ENCODE data around the gene BHLHA15. TPM values are rescaled to one million over a fixed set of nuclear protein-coding genes. Genes with fewer than 3 reads are reported as not detected.
A peak's percentile ranks its signal among the peaks of the same experiment; 100 is the strongest.

BHLHA15 gene
- total RNA-seq, 2 experiments from 2014 or later = not detected

- POLR2A ChIA-PET = no interaction called here
- Mint-ChIP-seq H3K27ac (no peak overlapping the region), H3K36me3 (ENCODE audit: low read depth) (peaks cover 84% of the 10 kb centered on the region), H3K27me3 (no peaks in the 10 kb centered on the region), H3K4me3 (no peak overlapping the region), H3K4me1 (ENCODE audit: low read depth) (peaks cover 18% of the 10 kb centered on the region), H3K9me3 (no peaks in the 10 kb centered on the region)
- peaks cover 0 to 8% of the 10 kb centered on the region in 2 experiments for H3K9me3 ChIP-seq (ENCODE audit: control insufficient read depth in 1 of 2, insufficient read depth in 1 of 2, low read length in 2 of 2)
- H3K4me3 ChIP-seq (ENCODE audit: low read length) = no peak overlapping the region
- intact Hi-C loops (cut with DNase I, micrococcal nuclease) = no loop called here
- H3K27ac ChIP-seq (ENCODE audit: low read depth in 1 of 2, low read length in 2 of 2) = no peak overlapping the region
- H3K4me1 ChIP-seq (ENCODE audit: insufficient read depth, low read length) = no peaks in the 10 kb centered on the region
- CTCF ChIA-PET = no interaction called here
- DNase-seq (no peak), ATAC-seq (ENCODE audit: poor library complexity) (no peak)
- peaks cover 54% of the 10 kb centered on the region for H3K36me3 ChIP-seq (ENCODE audit: insufficient read depth, low read length)
- H3K27me3 ChIP-seq (ENCODE audit: control insufficient read depth in 1 of 2, insufficient read depth in 2 of 2, low read length in 2 of 2) = no peaks in the 10 kb centered on the region
- TF ChIP-seq CTCF (IDR thresholded peaks at IDR 0.05) = no peak
Observed at GRCh38 chr7:98194186-98194585, 17.1 kb upstream of the BHLHA15 start.

- CTCF ChIA-PET = no interaction called here
- no peak for TF ChIP-seq CTCF (IDR thresholded peaks at IDR 0.05)
- POLR2A ChIA-PET = no interaction called here
- H3K27ac ChIP-seq (ENCODE audit: low read depth in 1 of 2, low read length in 2 of 2) = no peak overlapping the region
- Mint-ChIP-seq H3K36me3 (ENCODE audit: low read depth) (peaks cover 83% of the 10 kb centered on the region), H3K4me1 (ENCODE audit: low read depth) (peaks cover 21% of the 10 kb centered on the region), H3K9me3 (no peaks in the 10 kb centered on the region), H3K27me3 (no peaks in the 10 kb centered on the region), H3K4me3 (no peak overlapping the region), H3K27ac (no peak overlapping the region)
- H3K4me3 ChIP-seq (ENCODE audit: low read length) = no peak overlapping the region
- no peak for DNase-seq
- H3K36me3 ChIP-seq (ENCODE audit: insufficient read depth, low read length) = peaks cover 48% of the 10 kb centered on the region
- ATAC-seq (ENCODE audit: poor library complexity) = no peak
- no peaks in the 10 kb centered on the region for H3K4me1 ChIP-seq (ENCODE audit: insufficient read depth, low read length)
- H3K9me3 ChIP-seq (ENCODE audit: control insufficient read depth in 1 of 2, insufficient read depth in 1 of 2, low read length in 2 of 2) = peaks cover 0 to 8% of the 10 kb centered on the region in 2 experiments
- H3K27me3 ChIP-seq (ENCODE audit: control insufficient read depth in 1 of 2, insufficient read depth in 2 of 2, low read length in 2 of 2) = no peaks in the 10 kb centered on the region
- intact Hi-C loops (cut with DNase I, micrococcal nuclease) = no loop called here
Observed at GRCh38 chr7:98194672-98195457, 16.4 kb upstream of the BHLHA15 start.

GRCh38 chr7:98196706-98197605 lies 14.3 kb upstream of the BHLHA15 start:
- Histone ChIP-seq H3K27ac (ENCODE audit: low read depth in 1 of 2, low read length in 2 of 2) (no peak overlapping the region), H3K36me3 (ENCODE audit: insufficient read depth, low read length) (peaks cover 36% of the 10 kb centered on the region), H3K27me3 (ENCODE audit: control insufficient read depth in 1 of 2, insufficient read depth in 2 of 2, low read length in 2 of 2) (no peaks in the 10 kb centered on the region), H3K4me1 (ENCODE audit: insufficient read depth, low read length) (peaks cover 9% of the 10 kb centered on the region), H3K4me3 (ENCODE audit: low read length) (no peak overlapping the region), H3K9me3 (ENCODE audit: control insufficient read depth in 1 of 2, insufficient read depth in 1 of 2, low read length in 2 of 2) (peaks cover 0 to 8% of the 10 kb centered on the region in 2 experiments)
- Mint-ChIP-seq H3K4me3 (no peak overlapping the region), H3K4me1 (ENCODE audit: low read depth) (peaks cover 42% of the 10 kb centered on the region), H3K9me3 (no peaks in the 10 kb centered on the region), H3K27ac (peak overlapping the region; percentile 59), H3K27me3 (no peaks in the 10 kb centered on the region), H3K36me3 (ENCODE audit: low read depth) (peaks cover 78% of the 10 kb centered on the region)
- no peak for DNase-seq
- CTCF ChIA-PET = no interaction called here
- TF ChIP-seq CTCF (IDR thresholded peaks at IDR 0.05) = no peak
- intact Hi-C loops (cut with DNase I, micrococcal nuclease) = no loop called here
- no peak for ATAC-seq (ENCODE audit: poor library complexity)
- POLR2A ChIA-PET = interaction anchor here (1.2 kb wide), 1 partner anchor 54 kb away, joined by 3 read pairs; no protein-coding TSS in a partner anchor
